ENCODE measurements around the gene KCNH8.

Gene KCNH8

GRCh38 chr3:19254784-19255338, 106.6 kb downstream of the KCNH8 start:
- DNase-seq = no peak

- DNase-seq = no peak
These were observed 108.0 kb downstream of the KCNH8 start for GRCh38 chr3:19256313-19256712.

- no peak for DNase-seq
These were observed 115.3 kb downstream of the KCNH8 start for GRCh38 chr3:19263606-19264005.

GRCh38 chr3:19264424-19264823, 116.1 kb downstream of the KCNH8 start:
- no peak for DNase-seq

GRCh38 chr3:19267040-19267439, 118.7 kb downstream of the KCNH8 start:
- no peak for DNase-seq

- DNase-seq = no peak
These were observed 122.2 kb downstream of the KCNH8 start for GRCh38 chr3:19270481-19270880.

- DNase-seq = no peak
These were observed 124.0 kb downstream of the KCNH8 start for GRCh38 chr3:19272296-19272695.

GRCh38 chr3:19273091-19273490, 124.8 kb downstream of the KCNH8 start:
- DNase-seq = no peak

GRCh38 chr3:19274576-19274975, 126.3 kb downstream of the KCNH8 start:
- no peak for DNase-seq

GRCh38 chr3:19284974-19285373, 136.7 kb downstream of the KCNH8 start:
- no peak for DNase-seq

GRCh38 chr3:19293295-19293694, 145.0 kb downstream of the KCNH8 start:
- DNase-seq = no peak

GRCh38 chr3:19295208-19295607, 146.9 kb downstream of the KCNH8 start:
- DNase-seq = no peak

- DNase-seq = no peak
These were observed 183.6 kb downstream of the KCNH8 start for GRCh38 chr3:19331931-19332330.

- no peak for DNase-seq
These were observed 185.8 kb downstream of the KCNH8 start for GRCh38 chr3:19334120-19334519.

GRCh38 chr3:19338769-19339168, 190.5 kb downstream of the KCNH8 start:
- DNase-seq = no peak

- DNase-seq = no peak
These were observed 194.1 kb downstream of the KCNH8 start for GRCh38 chr3:19342389-19342788.

GRCh38 chr3:19346759-19347158, 198.4 kb downstream of the KCNH8 start:
- DNase-seq = no peak

GRCh38 chr3:19347671-19348070, 199.4 kb downstream of the KCNH8 start:
- no peak for DNase-seq

GRCh38 chr3:19348500-19348899, 200.2 kb downstream of the KCNH8 start:
- DNase-seq = no peak

GRCh38 chr3:19348941-19349564, 200.7 kb downstream of the KCNH8 start:
- no peak for DNase-seq

- DNase-seq = no peak
These were observed 209.6 kb downstream of the KCNH8 start for GRCh38 chr3:19357947-19358346.

- DNase-seq = no peak
These were observed 214.8 kb downstream of the KCNH8 start for GRCh38 chr3:19363071-19363470.

GRCh38 chr3:19364148-19364547, 215.8 kb downstream of the KCNH8 start:
- DNase-seq = no peak

GRCh38 chr3:19365471-19365870, 217.2 kb downstream of the KCNH8 start:
- no peak for DNase-seq

GRCh38 chr3:19384868-19385267, 236.6 kb downstream of the KCNH8 start:
- DNase-seq = no peak
